Colon (tissue), 2 donors: ENCODE data around the gene METAP1D.
"Not testable (repeated sequence)": the region's sequence is repeated elsewhere in the genome, so short reads cannot be mapped to it uniquely, and the experiment has no call there.

Experiments used
- FAIRE-seq: peaks from 2 replicates; lab custom pipeline; 2012; peaks lifted over from hg19 to GRCh38; lab: Jason Lieb, UNC
- donor health status: control.
- donor health status: control.

METAP1D gene

GRCh38 chr2:171999604-172000469, at the start of gene METAP1D:
Gene METAP1D (plus strand): TSS chr2:171999953. CDS start chr2:171999970, 17 bp downstream.
- no peak for FAIRE-seq

- FAIRE-seq: no peak
Measured at GRCh38 chr2:171952276-171952675, 47.5 kb upstream of the METAP1D start.

GRCh38 chr2:171952748-171953147, 47.0 kb upstream of the METAP1D start:
- no peak for FAIRE-seq

GRCh38 chr2:171956135-171956825, 43.5 kb upstream of the METAP1D start:
- no peak for FAIRE-seq

GRCh38 chr2:171957061-171957460, 42.7 kb upstream of the METAP1D start:
- no peak for FAIRE-seq

GRCh38 chr2:171958475-171958874, 41.3 kb upstream of the METAP1D start:
- FAIRE-seq: no peak

GRCh38 chr2:171959998-171960397, 39.8 kb upstream of the METAP1D start:
- no peak for FAIRE-seq

GRCh38 chr2:171960570-171960969, 39.2 kb upstream of the METAP1D start:
- FAIRE-seq: no peak

GRCh38 chr2:171963198-171963597, 36.6 kb upstream of the METAP1D start:
- no peak for FAIRE-seq

- no peak for FAIRE-seq
Measured at GRCh38 chr2:171964308-171964707, 35.4 kb upstream of the METAP1D start.

- FAIRE-seq: no peak
Measured at GRCh38 chr2:171965238-171965637, 34.5 kb upstream of the METAP1D start.

- FAIRE-seq: no peak
Measured at GRCh38 chr2:171965661-171966060, 34.1 kb upstream of the METAP1D start.

- FAIRE-seq: no peak
Measured at GRCh38 chr2:171966235-171966634, 33.5 kb upstream of the METAP1D start.

- FAIRE-seq: no peak
Measured at GRCh38 chr2:171966688-171967087, 33.1 kb upstream of the METAP1D start.

GRCh38 chr2:171968509-171968908, 31.2 kb upstream of the METAP1D start:
- FAIRE-seq: no peak

GRCh38 chr2:171972329-171972982, 27.3 kb upstream of the METAP1D start:
- no peak for FAIRE-seq

GRCh38 chr2:171979103-171979502, 20.6 kb upstream of the METAP1D start:
- no peak for FAIRE-seq

GRCh38 chr2:171983924-171984323, 15.8 kb upstream of the METAP1D start:
- FAIRE-seq: not testable (repeated sequence)

- FAIRE-seq: no peak
Measured at GRCh38 chr2:171985076-171985475, 14.7 kb upstream of the METAP1D start.

GRCh38 chr2:171986778-171987177, 13.0 kb upstream of the METAP1D start:
- no peak for FAIRE-seq

GRCh38 chr2:171991027-171991426, 8.7 kb upstream of the METAP1D start:
- FAIRE-seq: no peak

- no peak for FAIRE-seq
Measured at GRCh38 chr2:171995586-171995985, 4.2 kb upstream of the METAP1D start.

GRCh38 chr2:171996021-171996420, 3.7 kb upstream of the METAP1D start:
- FAIRE-seq: no peak
